GM19397 (cell line): ENCODE measurements around the gene NCAM1.

Experiments
- ATAC-seq: cut with Tn5 transposase; IDR thresholded peaks from one replicate; pipeline ENCODE4 v1.9.1; 2021; ENCODE audit warnings: mild to moderate bottlenecking, moderate library complexity; ENCODE audit not compliant: unreplicated experiment

Gene NCAM1

DNA sequence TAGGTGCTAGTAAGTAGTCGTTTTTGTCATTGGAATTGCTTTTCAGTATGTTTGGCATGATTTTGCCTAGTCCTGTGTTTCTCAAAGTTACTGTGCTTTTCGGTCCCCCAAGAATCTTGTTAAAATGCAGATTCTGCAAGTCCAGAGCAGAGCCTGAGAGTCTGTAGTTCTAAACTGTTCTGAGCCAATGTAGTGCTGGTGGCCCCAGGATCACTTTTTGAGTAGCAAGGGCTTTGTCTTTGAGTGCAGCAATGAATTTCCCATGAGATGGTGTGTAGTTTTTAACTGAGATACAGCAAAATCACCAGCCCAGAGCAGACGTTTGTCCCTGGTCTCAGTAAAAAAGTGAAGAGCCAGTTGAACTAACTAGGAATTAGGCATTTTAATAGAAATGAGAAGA lies 122.4 kb downstream of the NCAM1 start:
- no peak for ATAC-seq

GRCh38 chr11:113084297-113084696 lies 123.1 kb downstream of the NCAM1 start:
- no peak for ATAC-seq

GRCh38 chr11:113085446-113085845 lies 124.2 kb downstream of the NCAM1 start:
- no peak for ATAC-seq

GRCh38 chr11:113087706-113088105 lies 126.5 kb downstream of the NCAM1 start:
- no peak for ATAC-seq

- no peak for ATAC-seq
Measured at GRCh38 chr11:113090716-113091480, 129.7 kb downstream of the NCAM1 start.

GRCh38 chr11:113091481-113091780 lies 130.2 kb downstream of the NCAM1 start:
- no peak for ATAC-seq

GRCh38 chr11:113096648-113097047 lies 135.4 kb downstream of the NCAM1 start:
- no peak for ATAC-seq

GRCh38 chr11:113103932-113104690 lies 142.9 kb downstream of the NCAM1 start:
- no peak for ATAC-seq

- no peak for ATAC-seq
Measured at GRCh38 chr11:113104691-113105251, 143.6 kb downstream of the NCAM1 start.

DNA sequence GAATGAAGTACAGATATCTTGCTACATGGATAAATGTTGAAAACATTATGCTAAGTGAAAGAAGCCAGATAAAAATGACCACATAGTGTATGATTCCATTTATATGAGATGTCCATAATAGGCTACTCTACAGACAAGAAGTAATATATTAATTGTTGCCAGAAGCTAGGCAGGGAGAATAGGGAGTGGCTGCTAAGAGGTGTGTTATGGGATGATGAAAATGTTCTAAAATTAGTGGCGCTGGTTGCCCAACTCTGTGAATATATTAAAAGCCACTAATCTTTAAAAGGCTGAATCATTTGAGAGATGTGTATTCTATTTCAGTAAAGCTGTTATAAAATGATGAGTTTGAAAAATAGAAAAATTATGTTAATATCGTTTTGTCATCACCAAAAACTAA lies 144.4 kb downstream of the NCAM1 start:
- ATAC-seq: no peak

DNA sequence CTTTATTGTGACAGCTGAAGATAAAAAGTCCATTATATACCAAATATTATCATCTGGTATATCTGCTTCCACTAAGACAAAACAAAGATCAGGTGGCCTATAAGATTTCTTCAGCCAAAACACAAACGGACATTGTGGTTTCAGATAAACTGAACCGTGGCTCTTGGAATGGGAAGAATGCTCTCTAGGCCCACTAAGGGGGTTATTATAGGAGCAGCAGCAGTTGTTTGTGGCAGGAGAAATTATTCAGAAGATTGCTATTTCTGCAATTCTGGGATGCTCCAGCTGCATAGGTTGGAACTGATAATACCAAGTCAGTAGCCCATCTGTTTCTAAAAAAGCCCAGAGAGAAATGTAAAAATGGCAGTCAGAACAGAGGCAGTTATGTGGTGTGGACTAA lies 145.3 kb downstream of the NCAM1 start:
- ATAC-seq: no peak

GRCh38 chr11:113110046-113110445 lies 148.8 kb downstream of the NCAM1 start:
- no peak for ATAC-seq

GRCh38 chr11:113111156-113111555 lies 149.9 kb downstream of the NCAM1 start:
- no peak for ATAC-seq

DNA sequence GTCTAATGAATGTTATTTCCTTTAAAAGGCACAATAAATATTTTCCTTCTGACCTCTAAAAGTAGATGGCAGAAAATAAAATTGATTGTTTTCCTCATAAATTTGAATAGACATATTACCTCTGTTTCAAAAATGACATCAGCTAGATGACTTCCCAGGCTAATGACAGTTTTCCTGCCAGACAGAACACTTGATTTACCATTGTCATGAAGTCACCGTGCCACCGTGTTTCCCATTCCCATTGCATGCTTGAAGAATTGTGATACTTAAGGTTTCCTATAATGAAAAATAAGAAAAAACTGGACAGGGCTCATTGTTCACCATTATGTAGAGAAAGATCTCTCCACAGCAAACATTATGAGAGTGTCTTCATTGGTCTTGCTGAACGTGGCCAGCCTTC lies 151.1 kb downstream of the NCAM1 start:
- ATAC-seq: no peak

- no peak for ATAC-seq
Measured at GRCh38 chr11:113113801-113114704, 152.8 kb downstream of the NCAM1 start.

GRCh38 chr11:113114705-113115027 lies 153.4 kb downstream of the NCAM1 start:
- ATAC-seq: no peak

- no peak for ATAC-seq
Measured at GRCh38 chr11:113118104-113118503, 156.9 kb downstream of the NCAM1 start.

DNA sequence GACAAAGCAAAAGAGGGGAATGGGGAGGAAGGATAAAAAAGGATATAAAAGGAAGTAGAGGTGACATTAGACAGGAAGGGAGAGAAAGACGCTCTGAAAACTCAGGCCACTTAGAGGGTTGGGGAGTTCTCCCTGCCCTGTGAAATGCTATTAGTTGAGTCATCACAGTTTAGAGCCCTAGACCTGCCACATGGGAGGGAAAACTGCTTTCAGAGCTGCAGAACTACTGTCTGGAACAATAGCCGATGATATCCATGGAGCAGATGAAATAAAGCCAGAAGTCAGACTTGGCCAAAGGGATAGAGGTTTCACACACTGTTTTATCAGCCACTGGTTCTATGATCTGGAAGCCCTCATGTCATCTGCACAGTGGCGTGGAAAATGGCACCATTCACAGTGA lies 157.9 kb downstream of the NCAM1 start:
- no peak for ATAC-seq

DNA sequence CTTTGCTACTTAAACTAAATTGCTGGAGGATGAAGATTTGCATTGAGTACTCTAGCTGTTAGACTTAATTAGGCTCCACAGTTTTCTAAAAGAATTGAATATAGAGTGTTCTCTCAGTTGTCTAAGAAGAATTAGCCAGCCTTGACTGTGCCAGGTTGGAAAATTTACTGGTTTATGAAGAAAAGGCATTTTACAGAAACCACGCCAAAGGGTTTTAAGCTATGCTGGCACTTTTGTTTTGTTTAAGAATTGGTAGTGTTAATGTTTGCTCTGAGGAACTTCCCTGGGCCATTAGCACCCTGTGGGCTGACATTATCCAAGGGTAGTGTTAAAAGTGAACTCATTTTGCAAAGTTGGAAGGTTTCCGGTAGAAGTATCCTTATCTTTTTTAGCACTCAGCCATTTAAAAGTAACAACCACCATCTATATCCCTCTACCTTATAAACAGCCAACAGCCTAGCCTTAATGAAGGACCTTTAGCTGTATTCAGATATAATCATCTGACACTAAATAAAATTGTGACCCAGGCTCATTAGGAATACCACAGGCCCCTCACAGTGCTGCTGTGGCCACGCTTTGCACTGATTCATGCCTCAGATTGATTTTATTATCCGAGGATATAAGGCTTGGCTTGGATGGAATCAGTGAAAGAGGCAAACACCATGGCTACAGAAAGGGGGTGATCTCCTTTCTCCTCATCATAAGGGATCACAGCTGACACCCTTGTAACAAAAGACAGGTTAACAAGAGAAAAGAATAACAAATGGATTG lies 158.9 kb downstream of the NCAM1 start:
- ATAC-seq: no peak

GRCh38 chr11:113121746-113122145 lies 160.5 kb downstream of the NCAM1 start:
- no peak for ATAC-seq

DNA sequence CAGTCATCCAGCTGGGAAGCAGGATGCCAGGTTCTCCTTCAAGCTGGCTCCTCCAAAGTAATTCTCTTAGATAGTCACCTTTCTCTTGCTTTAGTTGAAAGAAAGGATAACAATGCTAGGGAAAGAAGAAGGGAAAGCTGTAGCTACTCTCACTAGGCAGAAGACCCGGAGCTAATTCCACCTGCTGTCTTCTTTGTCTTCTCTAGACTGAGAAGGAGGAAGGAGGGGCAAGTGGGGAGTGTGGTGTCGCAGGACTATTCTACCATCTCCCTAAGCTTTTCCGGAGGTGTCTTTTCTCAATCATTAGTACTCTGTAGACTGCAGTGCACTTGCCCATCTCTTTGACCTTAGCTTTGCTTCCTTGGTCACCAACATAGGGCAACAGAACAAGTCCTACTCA lies 162.8 kb downstream of the NCAM1 start:
- no peak for ATAC-seq
